MM.1S (cell line): Measurements from ENCODE around the gene AGTR1.

Experiments used
- EZH2phosphoT487 ChIP-seq: fragments of 300-600 bp; sonication (generic); IDR thresholded peaks from 2 replicates; pipeline ENCODE4 v1.6.1; 2018; ENCODE audit warnings: antibody characterized with exemption, low read length
- TF ChIP-seq, protein P1 (sequence below): fragments of 300-600 bp; sonication (generic); IDR thresholded peaks from 2 replicates; pipeline ENCODE4 v1.5.1; 2016; ENCODE audit warnings: antibody characterized with exemption, low read length, mixed read lengths

DNA sequence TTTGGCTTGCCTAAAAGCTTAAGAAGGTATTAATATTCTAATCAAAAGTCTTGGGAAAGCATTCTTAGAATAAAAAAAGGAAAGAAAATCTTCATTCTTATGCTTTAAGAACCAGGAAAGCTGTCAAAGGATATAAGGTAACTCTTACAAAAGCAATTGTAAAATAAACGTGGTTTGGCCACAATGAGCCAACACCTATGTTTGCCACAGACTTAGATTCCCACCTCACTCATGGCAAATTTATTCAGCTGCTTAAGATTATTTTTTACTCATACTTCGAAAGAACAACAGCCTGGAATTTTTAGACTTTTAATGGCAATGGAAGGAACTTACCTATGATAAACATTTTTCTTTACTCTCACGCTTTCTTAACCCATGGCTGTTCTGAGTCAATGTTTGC lies 38.4 kb downstream of the AGTR1 start:
- TF ChIP-seq, protein P1, sequence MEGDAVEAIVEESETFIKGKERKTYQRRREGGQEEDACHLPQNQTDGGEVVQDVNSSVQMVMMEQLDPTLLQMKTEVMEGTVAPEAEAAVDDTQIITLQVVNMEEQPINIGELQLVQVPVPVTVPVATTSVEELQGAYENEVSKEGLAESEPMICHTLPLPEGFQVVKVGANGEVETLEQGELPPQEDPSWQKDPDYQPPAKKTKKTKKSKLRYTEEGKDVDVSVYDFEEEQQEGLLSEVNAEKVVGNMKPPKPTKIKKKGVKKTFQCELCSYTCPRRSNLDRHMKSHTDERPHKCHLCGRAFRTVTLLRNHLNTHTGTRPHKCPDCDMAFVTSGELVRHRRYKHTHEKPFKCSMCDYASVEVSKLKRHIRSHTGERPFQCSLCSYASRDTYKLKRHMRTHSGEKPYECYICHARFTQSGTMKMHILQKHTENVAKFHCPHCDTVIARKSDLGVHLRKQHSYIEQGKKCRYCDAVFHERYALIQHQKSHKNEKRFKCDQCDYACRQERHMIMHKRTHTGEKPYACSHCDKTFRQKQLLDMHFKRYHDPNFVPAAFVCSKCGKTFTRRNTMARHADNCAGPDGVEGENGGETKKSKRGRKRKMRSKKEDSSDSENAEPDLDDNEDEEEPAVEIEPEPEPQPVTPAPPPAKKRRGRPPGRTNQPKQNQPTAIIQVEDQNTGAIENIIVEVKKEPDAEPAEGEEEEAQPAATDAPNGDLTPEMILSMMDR: no peak
- no peak for TF ChIP-seq EZH2phosphoT487
